KMS-11 (cell line): ENCODE results near the gene IFFO2.

Experiments used
- H2AFZ ChIP-seq: fragments of 200-600 bp; sonication (generic); 2 replicates; pipeline ENCODE4 v1.6.1; 2016; ENCODE audit warnings: antibody characterized with exemption, mixed run types, low read depth
- H3K27ac ChIP-seq: fragments of 200-600 bp; sonication (generic); 2 replicates; pipeline ENCODE4 v1.6.1; 2016; ENCODE audit warnings: mild to moderate bottlenecking, mixed run types
- H3K27me3 ChIP-seq: fragments of 200-600 bp; sonication (generic); 2 replicates; pipeline ENCODE4 v1.6.1; 2017; ENCODE audit warnings: mild to moderate bottlenecking, low read depth, mixed run types, moderate library complexity; ENCODE audit not compliant: insufficient read depth
- H3K36me3 ChIP-seq: fragments of 200-600 bp; sonication (generic); 2 replicates; pipeline ENCODE4 v1.6.1; 2017; ENCODE audit warnings: mild to moderate bottlenecking, mixed run types; ENCODE audit not compliant: insufficient read depth
- H3K4me1 ChIP-seq: fragments of 200-600 bp; sonication (generic); 2 replicates; pipeline ENCODE4 v1.6.1; 2016; ENCODE audit warnings: mild to moderate bottlenecking, low read depth, mixed run types; ENCODE audit not compliant: poor library complexity, severe bottlenecking
- H3K4me2 ChIP-seq: fragments of 200-600 bp; sonication (generic); 2 replicates; pipeline ENCODE4 v1.7.0; 2016; ENCODE audit warnings: mild to moderate bottlenecking, mixed run types
- H3K4me3 ChIP-seq: fragments of 200-600 bp; sonication (generic); IDR thresholded peaks from 2 replicates; pipeline ENCODE4 v1.6.1; 2017; ENCODE audit warnings: low read depth, low read length, mixed read lengths; ENCODE audit not compliant: insufficient read depth
- H3K79me2 ChIP-seq: fragments of 200-600 bp; sonication (generic); 2 replicates; pipeline ENCODE4 v1.6.1; 2016; ENCODE audit warnings: low read depth, mixed run types; ENCODE audit not compliant: insufficient read depth
- H3K9ac ChIP-seq: fragments of 200-600 bp; sonication (generic); 2 replicates; pipeline ENCODE4 v1.6.1; 2016; ENCODE audit warnings: mild to moderate bottlenecking, mixed run types
- H4K20me1 ChIP-seq: fragments of 200-600 bp; sonication (generic); 2 replicates; pipeline ENCODE4 v1.6.1; 2016; ENCODE audit warnings: mild to moderate bottlenecking, mixed run types; ENCODE audit not compliant: insufficient read depth
- CTCF ChIP-seq: fragments of 200-600 bp; sonication (generic); conservative IDR thresholded peaks from 2 replicates; pipeline ENCODE4 v1.6.1; 2017; ENCODE audit warnings: low read depth, mild to moderate bottlenecking, antibody characterized with exemption, low read length, moderate library complexity, mixed read lengths

Gene IFFO2

GRCh38 chr1:18883636-18884418 is 72.6 kb downstream of the IFFO2 start:
- Histone ChIP-seq H3K79me2 (no peaks in the 10 kb centered on the region), H2AFZ (no peak overlapping the region), H3K4me1 (no peaks in the 10 kb centered on the region), H3K27me3 (peaks cover 10% of the 10 kb centered on the region; the same call in 1 of the 2 replicates), H3K4me3 (no peak overlapping the region), H3K9ac (no peak overlapping the region), H4K20me1 (no peaks in the 10 kb centered on the region), H3K27ac (no peak overlapping the region), H3K36me3 (no peaks in the 10 kb centered on the region), H3K4me2 (no peak overlapping the region)
- peak; percentile 84 for TF ChIP-seq CTCF

- H3K27me3 ChIP-seq, result peaks cover 11% of the 10 kb centered on the region; the same call in 1 of the 2 replicates
- no peak overlapping the region for H3K9ac ChIP-seq
- no peak overlapping the region for H2AFZ ChIP-seq
- no peaks in the 10 kb centered on the region for H3K4me1 ChIP-seq
- no peak for TF ChIP-seq CTCF
- H3K27ac ChIP-seq, result no peak overlapping the region
- H3K79me2 ChIP-seq, result no peaks in the 10 kb centered on the region
- no peaks in the 10 kb centered on the region for H3K36me3 ChIP-seq
- no peaks in the 10 kb centered on the region for H4K20me1 ChIP-seq
- H3K4me3 ChIP-seq, result no peak overlapping the region
- H3K4me2 ChIP-seq, result no peak overlapping the region
These were observed 73.4 kb downstream of the IFFO2 start for GRCh38 chr1:18883079-18883478.

- no peak overlapping the region for H3K9ac ChIP-seq
- H2AFZ ChIP-seq, result no peak overlapping the region
- TF ChIP-seq CTCF, result no peak
- H3K4me1 ChIP-seq, result no peaks in the 10 kb centered on the region
- H3K79me2 ChIP-seq, result no peaks in the 10 kb centered on the region
- no peak overlapping the region for H3K4me2 ChIP-seq
- H3K36me3 ChIP-seq, result no peaks in the 10 kb centered on the region
- peaks cover 11% of the 10 kb centered on the region; the same call in 1 of the 2 replicates for H3K27me3 ChIP-seq
- H3K4me3 ChIP-seq, result no peak overlapping the region
- H4K20me1 ChIP-seq, result no peaks in the 10 kb centered on the region
- no peak overlapping the region for H3K27ac ChIP-seq
These were observed 74.0 kb downstream of the IFFO2 start for GRCh38 chr1:18882486-18882885.

- Histone ChIP-seq H3K27ac (no peak overlapping the region), H3K4me1 (no peaks in the 10 kb centered on the region), H3K79me2 (no peaks in the 10 kb centered on the region), H3K27me3 (peaks cover 11% of the 10 kb centered on the region; the same call in 1 of the 2 replicates), H3K9ac (no peak overlapping the region), H3K4me2 (no peak overlapping the region), H3K4me3 (no peak overlapping the region), H3K36me3 (no peaks in the 10 kb centered on the region), H2AFZ (no peak overlapping the region), H4K20me1 (no peaks in the 10 kb centered on the region)
- no peak for TF ChIP-seq CTCF
These were observed 74.6 kb downstream of the IFFO2 start for GRCh38 chr1:18881642-18882431.
